Measurements from ENCODE around the gene DNAL1. TPM values are rescaled to one million over a fixed set of nuclear protein-coding genes. Genes with fewer than 3 reads are reported as not detected.

The DNAL1 gene
- total and polyA plus RNA-seq, 10 of the 15 experiments (the other 5 are each of a cell fraction or from before 2014, with no cell fraction given), result 2.4 to 18.2 (median 7.4) TPM

DNA sequence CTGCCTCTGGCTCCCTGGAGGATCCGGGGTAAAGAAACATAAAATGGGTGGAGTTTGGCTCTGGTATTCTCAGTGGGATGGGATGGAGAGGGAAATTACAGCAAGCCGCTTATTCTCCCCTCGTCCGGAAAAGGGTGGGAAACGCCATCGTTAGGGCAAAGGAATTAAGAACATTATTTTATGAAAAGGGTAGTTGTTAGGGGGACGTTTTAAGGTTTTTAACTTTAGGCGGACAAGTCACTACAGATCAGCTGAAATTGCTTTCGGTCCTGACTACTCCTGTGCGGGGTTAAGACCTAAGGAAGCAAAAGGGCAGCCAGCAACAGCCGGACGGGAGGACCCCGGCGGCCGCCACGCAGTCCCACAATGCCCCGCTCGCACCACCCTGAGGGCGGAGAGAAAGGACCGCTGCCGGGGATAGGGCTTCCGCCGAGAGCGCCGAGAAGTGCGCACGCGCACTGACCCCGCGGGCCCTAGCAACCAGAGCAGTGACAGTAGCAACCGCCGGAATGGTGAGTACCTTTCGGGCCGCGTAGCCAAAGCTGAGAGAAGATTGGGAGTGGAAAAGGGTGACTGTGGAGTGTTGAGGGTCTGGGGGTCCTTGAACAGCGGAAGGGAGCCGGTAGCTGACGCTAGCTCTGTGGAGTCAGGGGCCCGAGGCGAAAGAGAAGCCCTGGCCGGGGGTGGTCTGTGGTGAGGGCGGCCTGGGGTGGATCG lies at the start of gene DNAL1 (continued):
- no peak for TF ChIP-seq PAX8 (IDR thresholded peaks at IDR 0.05)
- TF ChIP-seq SIX5 (IDR thresholded peaks at IDR 0.05; ENCODE audit: low read depth, low read length, severe bottlenecking), result peak; percentile 31
- peak in 1 of 2 experiments; percentile 32; a peak in 1 of 4 replicates for TF ChIP-seq SRF (IDR thresholded peaks at IDR 0.05; ENCODE audit: low read depth in 2 of 2, low read length in 2 of 2)
- TF ChIP-seq CBFB (IDR thresholded peaks at IDR 0.05; ENCODE audit: low read depth), result peak; percentile 75; the same call in 1 of the 2 replicates
- TF ChIP-seq NFXL1 (IDR thresholded peaks at IDR 0.05; ENCODE audit: borderline replicate concordance), result no peak
- TF ChIP-seq CHD4 (IDR thresholded peaks at IDR 0.05), result no peak
- TF ChIP-seq, protein P1, sequence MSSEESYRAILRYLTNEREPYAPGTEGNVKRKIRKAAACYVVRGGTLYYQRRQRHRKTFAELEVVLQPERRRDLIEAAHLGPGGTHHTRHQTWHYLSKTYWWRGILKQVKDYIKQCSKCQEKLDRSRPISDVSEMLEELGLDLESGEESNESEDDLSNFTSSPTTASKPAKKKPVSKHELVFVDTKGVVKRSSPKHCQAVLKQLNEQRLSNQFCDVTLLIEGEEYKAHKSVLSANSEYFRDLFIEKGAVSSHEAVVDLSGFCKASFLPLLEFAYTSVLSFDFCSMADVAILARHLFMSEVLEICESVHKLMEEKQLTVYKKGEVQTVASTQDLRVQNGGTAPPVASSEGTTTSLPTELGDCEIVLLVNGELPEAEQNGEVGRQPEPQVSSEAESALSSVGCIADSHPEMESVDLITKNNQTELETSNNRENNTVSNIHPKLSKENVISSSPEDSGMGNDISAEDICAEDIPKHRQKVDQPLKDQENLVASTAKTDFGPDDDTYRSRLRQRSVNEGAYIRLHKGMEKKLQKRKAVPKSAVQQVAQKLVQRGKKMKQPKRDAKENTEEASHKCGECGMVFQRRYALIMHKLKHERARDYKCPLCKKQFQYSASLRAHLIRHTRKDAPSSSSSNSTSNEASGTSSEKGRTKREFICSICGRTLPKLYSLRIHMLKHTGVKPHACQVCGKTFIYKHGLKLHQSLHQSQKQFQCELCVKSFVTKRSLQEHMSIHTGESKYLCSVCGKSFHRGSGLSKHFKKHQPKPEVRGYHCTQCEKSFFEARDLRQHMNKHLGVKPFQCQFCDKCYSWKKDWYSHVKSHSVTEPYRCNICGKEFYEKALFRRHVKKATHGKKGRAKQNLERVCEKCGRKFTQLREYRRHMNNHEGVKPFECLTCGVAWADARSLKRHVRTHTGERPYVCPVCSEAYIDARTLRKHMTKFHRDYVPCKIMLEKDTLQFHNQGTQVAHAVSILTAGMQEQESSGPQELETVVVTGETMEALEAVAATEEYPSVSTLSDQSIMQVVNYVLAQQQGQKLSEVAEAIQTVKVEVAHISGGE (CRISPR knock-in tag; IDR thresholded peaks at IDR 0.05), result no peak
- TF ChIP-seq NFYA (IDR thresholded peaks at IDR 0.05; ENCODE audit: borderline replicate concordance, low read depth, low read length), result no peak
- TF ChIP-seq, protein P2, sequence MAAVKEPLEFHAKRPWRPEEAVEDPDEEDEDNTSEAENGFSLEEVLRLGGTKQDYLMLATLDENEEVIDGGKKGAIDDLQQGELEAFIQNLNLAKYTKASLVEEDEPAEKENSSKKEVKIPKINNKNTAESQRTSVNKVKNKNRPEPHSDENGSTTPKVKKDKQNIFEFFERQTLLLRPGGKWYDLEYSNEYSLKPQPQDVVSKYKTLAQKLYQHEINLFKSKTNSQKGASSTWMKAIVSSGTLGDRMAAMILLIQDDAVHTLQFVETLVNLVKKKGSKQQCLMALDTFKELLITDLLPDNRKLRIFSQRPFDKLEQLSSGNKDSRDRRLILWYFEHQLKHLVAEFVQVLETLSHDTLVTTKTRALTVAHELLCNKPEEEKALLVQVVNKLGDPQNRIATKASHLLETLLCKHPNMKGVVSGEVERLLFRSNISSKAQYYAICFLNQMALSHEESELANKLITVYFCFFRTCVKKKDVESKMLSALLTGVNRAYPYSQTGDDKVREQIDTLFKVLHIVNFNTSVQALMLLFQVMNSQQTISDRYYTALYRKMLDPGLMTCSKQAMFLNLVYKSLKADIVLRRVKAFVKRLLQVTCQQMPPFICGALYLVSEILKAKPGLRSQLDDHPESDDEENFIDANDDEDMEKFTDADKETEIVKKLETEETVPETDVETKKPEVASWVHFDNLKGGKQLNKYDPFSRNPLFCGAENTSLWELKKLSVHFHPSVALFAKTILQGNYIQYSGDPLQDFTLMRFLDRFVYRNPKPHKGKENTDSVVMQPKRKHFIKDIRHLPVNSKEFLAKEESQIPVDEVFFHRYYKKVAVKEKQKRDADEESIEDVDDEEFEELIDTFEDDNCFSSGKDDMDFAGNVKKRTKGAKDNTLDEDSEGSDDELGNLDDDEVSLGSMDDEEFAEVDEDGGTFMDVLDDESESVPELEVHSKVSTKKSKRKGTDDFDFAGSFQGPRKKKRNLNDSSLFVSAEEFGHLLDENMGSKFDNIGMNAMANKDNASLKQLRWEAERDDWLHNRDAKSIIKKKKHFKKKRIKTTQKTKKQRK (IDR thresholded peaks at IDR 0.05; ENCODE audit: low read depth, low read length), result no peak
- TF ChIP-seq IKZF1 (conservative IDR thresholded peaks at IDR 0.05), result peak; percentile 58
- no peak for TF ChIP-seq BRCA1 (IDR thresholded peaks at IDR 0.05; ENCODE audit: low read depth, low read length)
- no peak for TF ChIP-seq RFX5 (IDR thresholded peaks at IDR 0.05; ENCODE audit: low read depth, low read length)
- 0 out of 3 replicates have a peak, but pooled peaks have one; percentile 56 for TF ChIP-seq POU2F2 (IDR thresholded peaks at IDR 0.05; ENCODE audit: borderline replicate concordance, low read depth, low read length)
- TF ChIP-seq STAT3 (IDR thresholded peaks at IDR 0.05; ENCODE audit: low read depth, low read length), result no peak
- TF ChIP-seq, protein P3, sequence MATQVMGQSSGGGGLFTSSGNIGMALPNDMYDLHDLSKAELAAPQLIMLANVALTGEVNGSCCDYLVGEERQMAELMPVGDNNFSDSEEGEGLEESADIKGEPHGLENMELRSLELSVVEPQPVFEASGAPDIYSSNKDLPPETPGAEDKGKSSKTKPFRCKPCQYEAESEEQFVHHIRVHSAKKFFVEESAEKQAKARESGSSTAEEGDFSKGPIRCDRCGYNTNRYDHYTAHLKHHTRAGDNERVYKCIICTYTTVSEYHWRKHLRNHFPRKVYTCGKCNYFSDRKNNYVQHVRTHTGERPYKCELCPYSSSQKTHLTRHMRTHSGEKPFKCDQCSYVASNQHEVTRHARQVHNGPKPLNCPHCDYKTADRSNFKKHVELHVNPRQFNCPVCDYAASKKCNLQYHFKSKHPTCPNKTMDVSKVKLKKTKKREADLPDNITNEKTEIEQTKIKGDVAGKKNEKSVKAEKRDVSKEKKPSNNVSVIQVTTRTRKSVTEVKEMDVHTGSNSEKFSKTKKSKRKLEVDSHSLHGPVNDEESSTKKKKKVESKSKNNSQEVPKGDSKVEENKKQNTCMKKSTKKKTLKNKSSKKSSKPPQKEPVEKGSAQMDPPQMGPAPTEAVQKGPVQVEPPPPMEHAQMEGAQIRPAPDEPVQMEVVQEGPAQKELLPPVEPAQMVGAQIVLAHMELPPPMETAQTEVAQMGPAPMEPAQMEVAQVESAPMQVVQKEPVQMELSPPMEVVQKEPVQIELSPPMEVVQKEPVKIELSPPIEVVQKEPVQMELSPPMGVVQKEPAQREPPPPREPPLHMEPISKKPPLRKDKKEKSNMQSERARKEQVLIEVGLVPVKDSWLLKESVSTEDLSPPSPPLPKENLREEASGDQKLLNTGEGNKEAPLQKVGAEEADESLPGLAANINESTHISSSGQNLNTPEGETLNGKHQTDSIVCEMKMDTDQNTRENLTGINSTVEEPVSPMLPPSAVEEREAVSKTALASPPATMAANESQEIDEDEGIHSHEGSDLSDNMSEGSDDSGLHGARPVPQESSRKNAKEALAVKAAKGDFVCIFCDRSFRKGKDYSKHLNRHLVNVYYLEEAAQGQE (IDR thresholded peaks at IDR 0.05; ENCODE audit: low read depth, low read length), result no peak
- no peak for TF ChIP-seq TBL1XR1 (IDR thresholded peaks at IDR 0.05; ENCODE audit: low read depth, low read length)
- TF ChIP-seq TAF1 (IDR thresholded peaks at IDR 0.05; ENCODE audit: borderline replicate concordance, low read depth, low read length), result peak; percentile 76; the same call in 1 of the 2 replicates
- TF ChIP-seq NR2F1 (conservative IDR thresholded peaks at IDR 0.05), result peak; percentile 67; the same call in 1 of the 2 replicates
- TF ChIP-seq MYB (IDR thresholded peaks at IDR 0.05; ENCODE audit: borderline replicate concordance, low read depth, low read length), result no peak
- TF ChIP-seq ATF7 (IDR thresholded peaks at IDR 0.05; ENCODE audit: low read depth), result no peak

All from GM12878 (cell line).